CD14-positive monocyte (primary cell): ENCODE results near the gene ARFGAP3. TPM values are rescaled to one million over a fixed set of nuclear protein-coding genes. Genes with fewer than 3 reads are reported as not detected.

Experiments
- DNase-seq, 3 donors: peaks; one replicate each; pipeline ENCODE4 v3.0.0-alpha.2; 2011 to 2022
- H2AFZ ChIP-seq: 2 replicates; pipeline ENCODE4 v1.6.0; 2012; ENCODE audit warnings: mild to moderate bottlenecking, low read depth, low read length, inconsistent platforms; ENCODE audit not compliant: insufficient read depth, poor library complexity, severe bottlenecking
- H3K27ac ChIP-seq, 2 donors: 1 replicate in 1 of 2; 2 replicates in 1 of 2; pipeline ENCODE4 v1.5.1; 2012 to 2013; ENCODE audit warnings: low read length in 2 of 2, control low read depth in 1 of 2, inconsistent platforms in 1 of 2, low read depth in 1 of 2, mild to moderate bottlenecking in 1 of 2
- H3K27me3 ChIP-seq, 2 donors: one replicate each; pipeline versions ENCODE4 v1.6.0 to v1.6.1; 2011 to 2013; ENCODE audit warnings: low read length in 2 of 2; ENCODE audit not compliant: control insufficient read depth in 2 of 2, insufficient read depth in 2 of 2
- H3K36me3 ChIP-seq, 2 donors: replicated peaks in 1 of 2; 1 replicate in 1 of 2; 2 replicates in 1 of 2; pipeline versions ENCODE4 v1.5.1 to v1.6.1; 2012 to 2013; ENCODE audit warnings: low read length in 2 of 2, control low read depth in 1 of 2, inconsistent platforms in 1 of 2, mild to moderate bottlenecking in 1 of 2; ENCODE audit not compliant: insufficient read depth in 2 of 2, control insufficient read depth in 1 of 2
- H3K4me1 ChIP-seq, 2 donors: 1 replicate in 1 of 2; 2 replicates in 1 of 2; pipeline versions ENCODE4 v1.5.1 to v1.6.1; 2012 to 2013; ENCODE audit warnings: low read length in 2 of 2, control low read depth in 1 of 2, inconsistent platforms in 1 of 2, mild to moderate bottlenecking in 1 of 2, moderate library complexity in 1 of 2; ENCODE audit not compliant: insufficient read depth in 2 of 2, control insufficient read depth in 1 of 2
- H3K4me2 ChIP-seq: replicated peaks from 2 replicates; pipeline ENCODE3; 2012; ENCODE audit warnings: low read length, moderate library complexity, mild to moderate bottlenecking; ENCODE audit not compliant: poor library complexity, severe bottlenecking; ENCODE audit errors: extremely low read depth
- H3K4me3 ChIP-seq, 3 experiments: fragments of 200-600 bp in 1 of 3; sonication (generic) in 1 of 3; replicated peaks in 1 of 3; 1 replicate in 2 of 3; 2 replicates in 1 of 3; pipeline ENCODE4 v1.5.1; 2011 to 2013; ENCODE audit warnings: low read length in 3 of 3, mild to moderate bottlenecking in 3 of 3, control low read depth in 2 of 3, low read depth in 2 of 3, inconsistent platforms in 1 of 3, moderate library complexity in 1 of 3
- H3K79me2 ChIP-seq: 2 replicates; pipeline ENCODE4 v1.6.0; 2012; ENCODE audit warnings: mild to moderate bottlenecking, control low read depth, inconsistent platforms, low read length, moderate library complexity; ENCODE audit not compliant: insufficient read depth
- H3K9ac ChIP-seq: 2 replicates; pipeline ENCODE4 v1.6.0; 2017; ENCODE audit warnings: low read length, mild to moderate bottlenecking; ENCODE audit not compliant: insufficient read depth, poor library complexity, severe bottlenecking
- H3K9me3 ChIP-seq, 2 donors: replicated peaks in 1 of 2; 1 replicate in 1 of 2; 2 replicates in 1 of 2; pipeline versions ENCODE4 v1.5.1 to v1.6.1; 2012 to 2013; ENCODE audit warnings: low read length in 2 of 2, control low read depth in 1 of 2; ENCODE audit not compliant: control insufficient read depth in 1 of 2, insufficient read depth in 1 of 2
- H4K20me1 ChIP-seq: 2 replicates; pipeline ENCODE4 v1.6.0; 2012; ENCODE audit warnings: mild to moderate bottlenecking, low read length, control low read depth, moderate library complexity; ENCODE audit not compliant: insufficient read depth
- H3K27ac Mint-ChIP-seq, 7 donors: one replicate each; pipeline ENCODE4 v1.8.0; 2020; ENCODE audit warnings: mild to moderate bottlenecking in 7 of 7, mixed read lengths in 7 of 7, moderate library complexity in 6 of 7, inconsistent platforms in 2 of 7
- H3K27me3 Mint-ChIP-seq, 3 donors: one replicate each; pipeline ENCODE4 v1.8.0; 2021 to 2022; ENCODE audit warnings: low read depth in 3 of 3, mild to moderate bottlenecking in 3 of 3, mixed read lengths in 3 of 3, moderate library complexity in 3 of 3, inconsistent platforms in 1 of 3
- H3K36me3 Mint-ChIP-seq, 2 donors: one replicate each; pipeline ENCODE4 v1.8.0; 2020; ENCODE audit warnings: mixed read lengths in 2 of 2, inconsistent platforms in 1 of 2, mild to moderate bottlenecking in 1 of 2
- H3K4me1 Mint-ChIP-seq: one replicate; pipeline ENCODE4 v1.8.0; 2020; ENCODE audit warnings: mild to moderate bottlenecking, mixed read lengths
- H3K4me3 Mint-ChIP-seq, 2 donors: one replicate each; pipeline ENCODE4 v1.8.0; 2020; ENCODE audit warnings: mild to moderate bottlenecking in 2 of 2, mixed read lengths in 2 of 2, moderate library complexity in 1 of 2
- H3K9me3 Mint-ChIP-seq, 7 donors: one replicate each; pipeline ENCODE4 v1.8.0; 2020 to 2022; ENCODE audit warnings: mixed read lengths in 7 of 7, mild to moderate bottlenecking in 6 of 7, moderate library complexity in 6 of 7, inconsistent platforms in 2 of 7
- CTCF ChIP-seq: fragments of 200-600 bp; IDR thresholded peaks from one replicate; pipeline ENCODE4 v1.8.0; 2022; ENCODE audit warnings: antibody characterized with exemption, mild to moderate bottlenecking
- WGBS: methylation state at CpG from one replicate; pipeline ENCODE4 v1.1.5; 2013; ENCODE audit warnings: missing lambda C conversion rate; ENCODE audit not compliant: insufficient coverage; 5-methylcytosine and 5-hydroxymethylcytosine counted together
- intact Hi-C, 2 donors: fragments of 100-400 bp; cut with micrococcal nuclease; formaldehyde crosslinking; loops; one replicate each; pipeline versions ENCODE4 v1.15.0 to v1.15.1; 2023
- polyA plus RNA-seq, 3 donors: library from polyadenylated mRNA; depleted of rRNA in 1 of 3; unstranded in 2 of 3; stranded (reverse) in 1 of 3; fragments of 300-500 nt in 2 of 3; fragments of >200 nt in 1 of 3; fragmentation: Illumina TruSeq in 2 of 3; gene quantifications; 1 replicate in 2 of 3; 2 replicates in 1 of 3; pipeline ENCODE4 v1.2.3, GENCODE V29; 2012 to 2021

ARFGAP3 gene
- polyA plus RNA-seq, 3 donors, result 22.3 to 38.7 (median 34.8) TPM

GRCh38 chr22:42856179-42856864 lies 751 bp downstream of the ARFGAP3 start:
- Mint-ChIP-seq H3K27ac (peak overlapping the region; percentile 96 to 99 (median 97)), H3K9me3 (peaks cover 0 to 8% (median 0%) of the 10 kb centered on the region in 7 donors), H3K4me3 (peak overlapping the region; percentile 92 to 95), H3K27me3 (peaks cover 0 to 3% (median 2%) of the 10 kb centered on the region in 3 donors), H3K36me3 (peaks cover 2 to 22% of the 10 kb centered on the region in 2 donors), H3K4me1 (peaks cover 24% of the 10 kb centered on the region)
- peak overlapping the region; percentile 93 for H3K4me2 ChIP-seq
- H3K4me1 ChIP-seq, result peaks cover 21 to 28% of the 10 kb centered on the region in 2 donors
- peak; percentile 80 to 94 (median 87) for DNase-seq
- peak overlapping the region; percentile 73 to 91 (median 90) for H3K4me3 ChIP-seq
- H2AFZ ChIP-seq, result peak overlapping the region; percentile 59
- peak overlapping the region; percentile 93 for H3K9ac ChIP-seq
- no peak for TF ChIP-seq CTCF
- under 1% methylated on average over 38 of the region's 44 CpGs for WGBS
- H3K27ac ChIP-seq, result peak overlapping the region; percentile 92 to 95
- H3K79me2 ChIP-seq, result peaks cover 51% of the 10 kb centered on the region
- no peaks in the 10 kb centered on the region for H3K27me3 ChIP-seq
- H4K20me1 ChIP-seq, result peaks cover 34% of the 10 kb centered on the region
- intact Hi-C loops, result loop anchor here in 1 of 2 donors (5.0 kb wide), 1 partner anchor 161 kb away; the partner anchor contains the start of gene PACSIN2
- H3K36me3 ChIP-seq, result peaks cover 0 to 6% of the 10 kb centered on the region in 2 donors
- H3K9me3 ChIP-seq, result no peaks in the 10 kb centered on the region

GRCh38 chr22:42855721-42856120 lies 1.4 kb downstream of the ARFGAP3 start:
- H3K4me3 ChIP-seq, result peak overlapping the region; percentile 73 to 91 (median 90)
- H3K4me1 ChIP-seq, result peaks cover 21 to 28% of the 10 kb centered on the region in 2 donors
- H3K4me1 Mint-ChIP-seq, result peaks cover 20% of the 10 kb centered on the region
- H3K4me2 ChIP-seq, result peak overlapping the region; percentile 93
- H3K27me3 ChIP-seq, result no peaks in the 10 kb centered on the region
- 29% methylated on average over 1 of the region's 4 CpGs for WGBS
- H3K27ac Mint-ChIP-seq, result peak overlapping the region; percentile 96 to 99 (median 97)
- H3K27me3 Mint-ChIP-seq, result peaks cover 0 to 2% (median 2%) of the 10 kb centered on the region in 3 donors
- no peak for DNase-seq
- peak overlapping the region; percentile 93 for H3K9ac ChIP-seq
- intact Hi-C loops, result loop anchor here in 1 of 2 donors (5.0 kb wide), 1 partner anchor 162 kb away; the partner anchor contains the start of gene PACSIN2
- H3K4me3 Mint-ChIP-seq, result peak overlapping the region; percentile 92 to 95
- H3K36me3 Mint-ChIP-seq, result peaks cover 2 to 22% of the 10 kb centered on the region in 2 donors
- H2AFZ ChIP-seq, result no peak overlapping the region
- peaks cover 57% of the 10 kb centered on the region for H3K79me2 ChIP-seq
- peaks cover 40% of the 10 kb centered on the region for H4K20me1 ChIP-seq
- H3K36me3 ChIP-seq, result peaks cover 0 to 6% of the 10 kb centered on the region in 2 donors
- no peak for TF ChIP-seq CTCF
- no peaks in the 10 kb centered on the region for H3K9me3 ChIP-seq
- peak overlapping the region in 1 of 2 donors; percentile 95 for H3K27ac ChIP-seq
- H3K9me3 Mint-ChIP-seq, result peaks cover 0 to 8% (median 0%) of the 10 kb centered on the region in 7 donors
